Esophagus mucosa (tissue), 1 donor: ENCODE measurements around the gene CASZ1. TPM values are rescaled to one million over a fixed set of nuclear protein-coding genes. Genes with fewer than 3 reads are reported as not detected.

Source experiments
- ATAC-seq: fragments of 200-7000 bp; cut with Tn5 transposase; one replicate; pipeline ENCODE4 v1.9.1; 2020
- total RNA-seq: library from RNA; stranded (reverse); gene quantifications from one replicate; pipeline ENCODE4 v1.2.4, GENCODE V29; 2023
- donor health status: DM: yes; HTN: yes; CAD: no.

Gene CASZ1
- total RNA-seq, 1 donor from 2014 or later = 22.8 TPM

DNA sequence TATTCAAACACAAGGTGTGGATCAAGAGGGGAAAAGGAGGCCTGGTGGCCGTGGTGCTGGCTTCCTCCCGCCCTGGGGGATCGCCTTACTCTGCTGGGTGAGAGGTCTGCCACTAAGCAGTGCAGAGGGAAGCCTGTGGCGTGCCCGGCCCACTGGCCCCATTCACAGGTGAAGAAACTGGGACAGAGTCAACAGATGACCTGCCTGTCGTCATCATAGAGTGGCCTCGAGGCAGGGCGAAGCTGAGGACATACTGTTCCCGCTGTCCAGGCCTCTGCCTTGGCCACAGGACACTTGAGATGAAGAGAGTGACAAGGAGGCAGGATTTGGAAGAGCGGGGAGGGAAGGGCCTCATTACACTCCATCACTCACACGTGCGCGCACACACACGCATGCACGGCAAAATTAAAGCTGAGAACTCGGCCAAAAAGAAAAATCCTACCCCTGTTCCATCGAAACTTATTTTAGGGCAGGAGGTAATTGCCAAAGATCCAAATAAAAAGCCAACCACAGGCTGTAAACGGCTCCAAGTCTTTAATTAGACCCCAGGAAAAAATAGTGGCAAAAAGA lies 50.5 kb downstream of the CASZ1 start:
- no peak for ATAC-seq

DNA sequence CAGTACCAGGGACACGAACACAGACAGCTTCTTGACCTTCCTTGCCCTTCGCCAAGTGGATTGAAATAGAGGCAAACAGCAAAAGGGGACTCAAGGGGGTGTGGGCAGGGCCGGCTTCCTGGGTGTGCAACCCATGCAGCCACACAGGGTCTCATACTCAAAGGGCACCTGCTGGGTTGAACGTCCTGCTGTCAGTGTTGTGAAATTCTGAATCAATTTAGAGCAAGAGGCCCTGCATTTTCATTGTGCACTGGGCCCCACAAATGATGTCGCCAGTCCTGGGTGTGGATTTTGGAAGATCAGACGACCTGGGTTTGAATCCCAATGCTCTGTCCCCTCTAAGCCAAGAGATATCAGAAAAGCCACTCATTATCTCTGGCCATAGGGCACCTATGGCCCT lies 51.1 kb downstream of the CASZ1 start:
- ATAC-seq = no peak

DNA sequence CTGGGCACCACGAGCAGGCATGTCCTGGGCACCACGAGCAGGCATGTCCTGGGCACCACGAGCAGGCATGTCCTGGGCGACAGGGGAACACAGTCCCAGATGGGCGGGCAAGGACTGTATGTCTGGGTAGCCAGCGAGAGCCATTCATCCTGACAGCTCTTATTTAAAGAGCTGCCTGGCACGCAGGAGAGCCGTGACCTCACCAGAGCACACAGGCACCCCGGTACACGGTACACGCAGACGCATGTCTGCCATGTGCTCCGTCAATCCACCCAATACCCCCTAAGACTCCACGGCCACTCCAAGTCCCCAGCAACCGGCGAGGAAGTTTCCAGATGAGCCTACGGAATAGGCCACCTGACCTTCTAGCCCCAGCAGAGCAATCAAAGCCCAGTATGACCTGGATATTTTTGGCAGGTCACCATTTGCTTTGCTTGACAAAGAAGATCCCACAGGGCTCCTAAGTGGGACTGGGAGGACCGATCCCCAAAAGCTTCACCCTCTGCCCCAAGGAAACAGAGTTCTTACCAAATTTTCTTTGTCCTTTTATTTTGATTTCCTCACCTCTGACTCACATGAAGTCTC lies 51.7 kb downstream of the CASZ1 start:
- ATAC-seq = no peak

DNA sequence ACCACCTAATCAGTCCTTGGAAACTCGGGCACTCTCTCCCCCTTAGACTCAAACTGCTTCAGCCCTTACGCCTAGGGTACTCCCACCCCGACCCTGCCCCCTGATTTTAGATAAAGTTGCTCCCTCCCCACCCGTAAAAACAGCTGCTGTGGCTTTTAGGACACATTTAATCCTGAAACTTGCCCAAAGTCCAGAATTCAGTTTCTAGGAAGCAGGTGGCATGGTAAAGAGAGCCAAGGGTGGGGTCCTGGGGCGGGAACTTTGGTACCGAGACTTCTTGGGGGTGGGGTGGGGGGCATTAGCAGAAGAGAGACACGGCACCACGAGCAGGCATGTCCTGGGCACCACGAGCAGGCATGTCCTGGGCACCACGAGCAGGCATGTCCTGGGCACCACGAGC lies 52.4 kb downstream of the CASZ1 start:
- no peak for ATAC-seq

DNA sequence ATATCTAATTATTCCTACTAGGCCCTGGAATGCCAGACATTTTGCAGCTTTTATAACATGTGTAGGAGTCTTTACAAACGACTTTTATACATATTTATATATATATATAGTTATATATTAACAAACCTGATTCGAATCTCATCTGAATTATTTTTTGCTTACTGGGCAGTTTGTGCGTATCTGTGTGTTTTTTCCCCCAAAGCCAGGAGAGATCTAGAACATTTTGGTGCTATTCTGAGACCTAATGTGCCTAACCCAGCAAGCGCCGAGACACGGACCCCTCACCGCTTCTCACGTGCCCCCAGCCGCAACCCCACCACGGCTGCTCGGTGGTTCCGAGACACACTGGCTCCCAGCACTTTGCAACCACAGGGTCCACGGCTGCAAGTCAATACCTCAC lies 54.8 kb downstream of the CASZ1 start:
- ATAC-seq = no peak

DNA sequence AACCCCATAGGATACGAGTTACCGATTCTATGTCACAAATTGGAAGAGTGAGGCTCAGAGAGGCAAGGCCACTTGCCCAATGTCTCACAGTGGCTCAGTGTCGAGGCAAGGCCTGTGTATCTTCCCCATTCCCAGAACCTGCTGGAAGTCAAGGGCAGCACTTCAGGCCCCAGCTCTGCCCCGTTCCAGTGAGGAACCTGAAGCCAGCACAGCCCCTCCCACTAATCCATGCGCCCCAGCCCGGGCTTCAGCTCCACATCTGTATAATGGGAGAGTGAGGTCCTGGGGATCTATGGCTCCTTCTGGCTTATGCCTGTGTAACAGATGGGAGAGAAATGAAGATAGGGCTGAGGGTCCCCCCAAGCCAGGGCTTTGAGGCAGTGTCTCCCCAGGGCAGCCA lies 56.3 kb downstream of the CASZ1 start:
- no peak for ATAC-seq

DNA sequence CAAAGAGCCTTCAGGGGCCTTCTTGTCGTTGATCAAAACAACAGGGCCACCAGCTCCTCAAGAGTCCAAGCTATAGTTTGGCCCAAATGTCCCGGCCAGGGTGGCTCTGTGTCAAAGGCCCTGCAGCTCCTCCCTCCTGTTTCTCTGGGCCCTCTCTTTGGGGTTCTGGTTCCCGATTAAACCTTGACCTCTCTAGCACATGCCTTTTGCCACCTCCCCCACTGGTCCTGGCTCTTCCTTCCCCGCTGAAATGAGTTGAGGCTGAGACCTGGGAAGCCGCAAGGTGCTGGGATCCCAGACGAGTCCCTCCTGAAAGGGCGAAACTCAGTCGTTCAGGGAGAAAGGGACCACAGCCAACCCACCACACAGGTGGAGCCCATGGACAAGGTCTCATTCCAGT lies 56.9 kb downstream of the CASZ1 start:
- no peak for ATAC-seq

DNA sequence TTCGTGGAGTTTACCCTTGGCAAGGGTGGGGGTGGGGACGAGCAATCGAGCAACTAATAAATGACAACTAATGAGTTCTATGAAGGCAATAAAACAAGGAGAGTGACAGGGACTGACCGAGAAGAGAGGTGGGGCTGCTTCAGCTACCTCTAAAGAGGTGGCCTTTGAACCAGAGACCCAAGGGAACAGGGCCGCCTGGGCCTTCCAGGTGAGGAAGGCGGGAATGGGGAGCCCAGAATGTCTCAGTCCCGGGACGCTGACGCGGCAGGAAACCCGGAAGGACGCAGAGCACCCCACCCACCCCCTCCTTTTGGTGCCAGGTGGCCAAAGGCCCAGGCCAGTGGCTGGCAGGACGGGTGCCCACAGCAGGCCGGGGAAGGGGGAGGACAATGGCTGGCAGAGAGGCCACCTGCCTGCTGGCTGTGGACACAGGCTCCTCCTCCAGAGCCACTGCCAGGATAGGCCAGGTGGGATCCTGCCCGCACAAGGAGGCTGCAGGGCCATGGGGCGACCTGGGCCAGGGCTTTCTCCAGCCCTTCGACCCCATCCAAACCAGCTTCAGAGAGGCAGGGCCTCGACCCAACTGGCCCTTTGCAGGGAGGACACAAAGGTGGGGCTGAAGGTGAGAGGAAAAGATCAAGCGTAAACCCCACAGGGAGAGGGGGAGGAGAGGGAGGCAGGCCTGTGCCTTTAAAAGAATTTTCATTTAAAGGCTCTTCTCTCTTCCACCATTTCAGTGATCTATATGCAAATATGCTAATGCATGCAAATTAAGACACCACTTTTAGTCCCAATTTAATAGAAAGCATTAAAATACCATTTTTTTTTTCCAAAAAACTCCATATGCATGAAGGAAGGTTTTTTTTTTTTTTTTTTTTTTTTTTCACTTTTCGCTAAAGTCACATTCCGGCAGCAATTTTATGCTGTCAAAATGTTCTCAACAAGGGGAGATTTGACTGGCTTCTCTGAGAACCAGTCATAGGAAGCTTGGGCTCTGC lies 58.1 kb downstream of the CASZ1 start:
- peak; percentile 16 for ATAC-seq

DNA sequence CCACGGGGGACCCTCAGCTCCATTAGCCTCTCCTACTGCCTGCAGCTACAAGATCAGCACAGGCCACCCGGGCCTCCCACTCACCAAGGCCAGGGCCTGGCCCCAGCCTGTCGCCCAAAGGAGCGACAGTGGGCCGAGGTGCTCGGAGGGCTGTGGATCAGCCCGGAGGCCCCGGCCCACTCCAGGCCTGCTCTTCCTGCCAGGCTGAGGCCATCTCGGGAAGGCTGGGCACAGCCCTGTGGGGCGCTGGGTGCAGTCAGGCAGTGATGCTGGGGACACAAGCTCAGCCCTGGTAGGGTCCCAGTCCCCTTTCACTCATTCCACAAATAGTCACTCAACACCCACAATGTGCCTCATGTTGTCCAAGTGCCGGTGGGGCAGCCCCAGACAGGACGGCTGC lies 58.8 kb downstream of the CASZ1 start:
- no peak for ATAC-seq

DNA sequence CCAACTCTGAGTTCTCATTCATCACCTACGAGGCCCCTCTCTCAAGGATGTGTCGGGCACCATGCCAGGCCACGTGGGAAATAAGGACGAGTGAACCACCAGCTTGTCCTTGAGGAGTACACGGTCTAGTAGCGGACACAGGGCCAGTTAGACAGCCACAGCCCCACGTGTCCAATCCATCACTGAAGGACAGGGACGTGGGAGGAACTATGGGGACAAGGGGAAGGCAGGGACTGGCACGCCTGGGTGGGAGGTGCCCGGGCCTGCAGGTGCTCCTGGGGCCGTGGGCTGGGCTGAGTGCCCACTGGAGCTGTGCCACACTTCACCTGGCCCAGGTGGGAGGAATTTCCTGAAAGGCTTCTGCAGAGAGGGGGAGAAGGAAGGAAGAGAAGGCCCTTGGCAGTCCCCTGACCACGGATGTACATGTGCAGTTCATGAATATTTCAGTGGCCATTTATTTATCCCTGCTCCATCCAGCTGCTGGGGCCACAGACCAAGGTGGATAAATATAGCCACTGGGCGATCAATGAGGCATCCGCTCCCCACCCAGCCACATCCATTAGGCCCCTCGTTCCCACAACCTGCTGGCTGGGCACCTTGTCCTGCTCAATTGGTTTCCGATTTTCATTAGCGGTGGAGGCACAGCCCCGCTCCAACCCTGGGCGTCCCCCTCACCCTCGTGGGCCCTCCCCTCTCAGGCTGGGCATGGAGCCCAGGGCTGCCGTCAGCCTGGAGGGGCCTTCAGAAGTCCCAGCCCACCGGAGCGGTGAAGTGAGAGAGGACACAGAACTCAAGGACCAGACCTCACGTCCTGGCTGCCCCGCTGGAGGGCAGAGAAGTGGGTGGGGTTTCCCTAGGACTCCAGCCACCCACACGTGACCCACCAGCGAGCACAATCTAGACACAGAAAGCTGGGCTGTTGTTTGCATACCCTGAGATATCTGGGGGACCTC lies 59.5 kb downstream of the CASZ1 start:
- ATAC-seq = peak; percentile 38

DNA sequence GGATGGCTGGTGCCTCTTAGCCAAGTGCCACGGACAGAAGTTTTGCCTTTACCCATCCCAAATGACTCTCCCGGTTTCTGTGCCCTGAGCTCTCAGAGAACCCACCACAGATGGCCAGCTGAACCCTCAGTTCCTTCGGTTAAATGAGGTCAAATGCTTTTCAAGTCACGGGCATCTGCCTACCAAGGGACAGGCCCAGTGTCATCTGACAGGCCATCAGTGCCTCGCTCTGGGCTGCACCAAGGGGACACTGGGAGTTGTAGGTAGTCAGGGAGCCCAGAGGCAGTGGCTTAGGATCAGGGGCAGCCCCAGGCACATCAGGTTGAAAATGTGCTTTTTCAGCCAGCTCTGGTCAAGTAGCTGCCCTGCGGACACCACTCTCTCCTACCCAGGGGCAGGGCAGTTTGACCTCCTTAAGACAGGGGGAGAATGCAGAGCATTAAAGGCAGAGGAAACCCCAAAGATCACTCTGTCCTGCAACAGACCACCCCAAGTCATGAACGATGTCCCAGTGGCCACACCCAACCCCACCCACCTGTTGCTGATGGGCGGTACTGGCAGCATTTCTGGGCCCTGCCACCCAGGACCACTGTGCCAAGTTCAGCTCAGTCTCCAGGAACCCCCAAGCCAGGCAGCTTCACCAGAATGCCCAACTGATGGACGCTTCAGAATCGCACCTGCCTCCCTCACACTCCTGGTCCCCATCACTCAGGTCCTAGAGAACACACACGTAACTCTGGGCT lies 60.7 kb downstream of the CASZ1 start:
- ATAC-seq = no peak

DNA sequence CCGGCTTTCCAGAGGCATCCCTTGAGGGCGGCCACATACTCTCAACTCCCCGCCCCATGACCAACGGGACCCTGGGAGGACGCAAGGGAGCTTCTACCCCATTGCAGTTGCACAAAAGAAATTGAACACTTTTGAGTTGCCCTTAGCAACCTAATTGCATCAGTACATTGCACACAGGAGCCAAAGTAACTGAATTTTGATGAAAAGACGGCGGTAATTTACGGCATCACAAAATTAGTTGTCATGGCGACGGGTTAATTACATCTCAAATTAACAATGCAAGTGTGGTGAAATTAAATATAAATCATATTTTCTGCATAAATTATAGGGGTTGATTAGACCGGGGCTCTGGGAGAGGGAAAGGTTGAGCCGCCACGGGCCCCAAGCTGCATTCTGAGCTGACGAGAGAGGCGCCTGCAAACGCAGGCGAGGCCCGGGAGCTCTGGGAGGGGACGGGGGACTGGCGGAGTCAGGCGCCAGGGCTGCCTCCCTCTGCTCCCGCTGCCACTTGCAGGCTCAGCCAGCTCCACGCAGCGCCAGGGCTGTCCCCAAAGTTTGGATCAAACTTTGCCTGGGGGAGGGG lies 61.4 kb downstream of the CASZ1 start:
- ATAC-seq = no peak

DNA sequence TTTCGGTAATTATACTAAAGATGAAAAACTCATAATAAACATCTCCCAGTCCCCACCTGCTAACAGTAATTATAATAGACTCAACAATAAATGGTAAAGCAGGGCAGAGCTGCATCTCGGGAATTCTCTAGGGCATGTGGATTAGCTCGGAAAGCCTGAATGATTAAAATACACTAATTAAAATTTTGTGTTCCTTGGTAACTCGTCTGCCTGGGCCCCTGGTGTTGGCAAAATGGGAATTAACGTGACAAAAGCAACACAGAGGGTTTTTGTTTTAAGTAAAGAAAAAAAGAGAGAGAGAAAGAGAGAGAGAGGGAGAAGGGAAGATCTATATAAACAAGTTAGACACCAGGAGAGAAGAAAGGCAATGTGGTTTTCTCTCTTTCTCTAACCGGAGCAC lies 62.1 kb downstream of the CASZ1 start:
- no peak for ATAC-seq

DNA sequence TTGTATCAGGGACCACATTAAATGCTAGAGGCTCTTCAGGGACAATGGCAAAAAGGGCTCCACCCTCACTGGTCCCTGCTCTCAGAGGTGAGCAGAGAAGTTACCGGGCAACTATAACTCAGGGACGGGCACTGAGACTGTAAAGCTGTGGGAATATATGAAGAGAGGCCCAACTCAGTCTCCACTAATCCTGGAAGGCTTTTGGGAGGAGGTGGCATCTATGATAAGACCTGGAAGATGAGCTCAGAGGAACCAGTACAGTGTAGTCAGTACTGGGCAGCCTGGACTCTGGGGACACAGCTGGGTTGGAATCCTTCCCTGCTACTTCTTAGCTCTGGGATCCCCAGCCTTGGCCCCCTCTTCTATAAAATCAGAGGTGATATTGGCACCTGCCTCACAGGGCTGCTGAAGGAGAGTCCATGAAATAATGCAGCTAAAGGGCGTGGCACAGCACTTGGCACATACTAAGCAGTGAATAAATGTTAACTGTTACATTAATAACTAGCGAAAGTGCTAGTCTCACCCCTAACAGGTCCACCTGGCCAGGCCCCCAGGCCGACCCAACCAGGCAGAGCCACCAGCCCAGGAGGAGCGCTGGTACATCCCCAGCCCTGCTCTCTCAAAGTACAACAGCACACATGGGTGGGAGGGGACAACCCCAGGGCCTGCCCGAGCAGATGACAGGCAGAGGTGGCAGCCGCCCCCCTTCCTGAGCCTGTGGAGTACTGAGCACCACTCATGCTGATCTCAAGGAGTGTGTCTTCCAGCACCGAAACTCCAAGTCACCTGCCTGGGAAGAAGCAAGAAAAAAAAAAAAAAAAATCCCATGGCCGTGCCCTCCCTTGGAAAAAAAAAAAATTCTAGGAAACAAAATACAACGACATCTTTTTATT lies 62.7 kb downstream of the CASZ1 start:
- peak; percentile 9 for ATAC-seq

DNA sequence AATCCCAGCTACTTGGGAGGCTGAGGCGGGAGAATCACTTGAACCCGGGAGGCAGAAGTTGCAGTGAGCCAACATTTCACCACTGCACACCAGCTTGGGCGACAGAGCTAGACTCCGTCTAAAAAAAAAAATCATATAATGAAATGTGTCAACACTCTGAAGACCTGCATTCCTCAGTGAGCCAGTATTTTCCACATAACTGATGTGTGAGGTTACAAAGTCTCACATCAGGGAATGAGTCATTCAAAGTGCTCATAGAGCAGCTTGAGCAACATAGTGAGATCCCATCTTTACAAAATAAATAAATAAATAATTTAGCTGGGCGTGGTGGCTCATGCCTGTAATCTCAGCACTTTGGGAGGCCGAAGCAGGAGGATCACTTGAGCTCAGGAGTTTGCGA lies 65.5 kb downstream of the CASZ1 start:
- peak; percentile 72 for ATAC-seq

DNA sequence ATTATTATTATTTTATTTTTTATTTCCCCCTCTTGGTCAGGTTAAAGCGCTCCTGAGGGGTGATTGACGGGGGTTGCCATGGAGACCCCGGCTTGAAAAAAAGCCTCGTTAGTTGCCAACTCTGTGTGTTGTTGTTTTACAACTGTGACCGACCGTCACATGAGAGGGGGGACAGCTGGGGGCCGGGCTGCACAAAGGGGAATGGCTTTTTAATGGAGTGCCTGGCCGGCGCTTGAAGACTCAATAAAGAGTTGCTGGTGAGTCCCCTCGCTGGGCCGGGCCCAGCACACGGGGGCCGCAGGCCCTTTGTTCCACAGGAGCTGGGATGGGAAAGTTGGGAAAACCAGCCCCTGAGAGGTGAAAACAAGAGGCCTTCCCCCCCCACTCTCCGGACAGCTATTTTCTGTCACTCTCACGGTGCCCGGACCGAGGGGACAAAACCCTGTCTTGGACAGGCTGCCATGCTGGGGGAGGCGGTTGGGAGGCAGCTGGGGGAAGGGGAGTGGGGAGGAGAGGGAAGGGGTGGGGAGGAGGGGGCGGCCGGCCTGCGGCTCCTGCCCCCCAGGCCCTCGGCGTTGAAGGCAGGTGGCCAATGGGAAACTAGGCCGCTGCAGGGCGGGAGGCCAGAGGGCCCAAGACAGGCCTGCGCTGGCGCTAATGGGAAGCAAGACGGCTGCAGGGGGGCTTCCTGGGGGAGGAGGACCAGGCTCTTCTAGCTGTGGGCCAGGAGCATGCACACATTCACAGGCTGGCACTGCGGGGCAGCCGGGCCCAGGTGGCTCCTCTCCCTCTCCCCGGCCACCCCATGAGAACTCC lies 67.6 kb downstream of the CASZ1 start:
- ATAC-seq = no peak

DNA sequence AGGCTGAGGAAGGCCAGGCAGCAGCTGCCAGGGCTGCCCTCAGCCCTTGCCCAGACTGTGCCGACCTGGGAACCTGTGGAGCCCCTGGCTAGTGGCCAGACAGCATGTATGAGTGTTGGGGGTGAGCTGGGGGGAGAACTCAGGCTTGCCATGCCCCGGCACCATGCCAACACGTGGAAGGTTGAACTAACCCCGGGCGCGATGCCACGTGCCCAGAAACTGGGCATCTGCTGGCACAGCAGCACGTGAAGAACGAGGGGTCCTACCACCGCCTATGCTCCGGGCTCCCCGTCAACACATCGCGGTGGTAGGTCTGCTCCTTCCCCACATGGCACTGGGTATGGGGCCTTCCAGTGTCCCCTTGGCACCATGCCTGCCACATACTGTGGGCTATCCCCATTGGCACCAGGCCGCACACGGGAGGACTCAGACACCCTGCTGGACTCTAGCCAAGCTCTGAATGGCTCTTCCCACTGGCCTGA lies 68.7 kb downstream of the CASZ1 start:
- ATAC-seq = no peak

DNA sequence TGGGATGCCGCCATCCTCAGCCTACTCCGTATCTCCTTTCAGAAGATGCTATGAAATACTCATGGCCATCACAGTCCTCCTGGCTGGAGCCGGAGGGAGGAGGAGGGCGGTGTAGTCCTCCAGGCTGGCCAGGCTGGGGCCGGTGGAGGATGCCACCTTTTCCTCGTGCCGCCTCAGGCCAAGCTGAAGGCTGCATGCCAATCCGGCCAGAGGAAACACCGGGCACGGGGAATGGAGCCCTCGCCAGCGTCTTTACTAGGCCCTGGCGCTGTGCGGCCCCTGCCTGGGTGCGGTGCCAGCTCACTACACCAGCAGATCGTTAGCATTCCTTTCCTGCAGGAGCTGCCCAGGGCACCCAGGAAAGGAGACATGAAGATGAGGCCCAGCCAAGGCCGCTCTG lies 70.1 kb downstream of the CASZ1 start:
- no peak for ATAC-seq
